C4-2B (cell line): Measurements from ENCODE around the gene KLF15.

Experiments used
- H3K27ac ChIP-seq: fragments of 450-650 bp; 2 replicates; pipeline ENCODE4 v1.5.1; 2017
- ZFX ChIP-seq: fragments of 450-650 bp; IDR thresholded peaks from 2 replicates; pipeline ENCODE4 v1.6.1; 2017
- TF ChIP-seq, protein P1 (sequence below): fragments of 450-650 bp; conservative IDR thresholded peaks from 2 replicates; pipeline ENCODE4 v1.5.1; 2017; ENCODE audit warnings: mild to moderate bottlenecking

KLF15 gene

DNA sequence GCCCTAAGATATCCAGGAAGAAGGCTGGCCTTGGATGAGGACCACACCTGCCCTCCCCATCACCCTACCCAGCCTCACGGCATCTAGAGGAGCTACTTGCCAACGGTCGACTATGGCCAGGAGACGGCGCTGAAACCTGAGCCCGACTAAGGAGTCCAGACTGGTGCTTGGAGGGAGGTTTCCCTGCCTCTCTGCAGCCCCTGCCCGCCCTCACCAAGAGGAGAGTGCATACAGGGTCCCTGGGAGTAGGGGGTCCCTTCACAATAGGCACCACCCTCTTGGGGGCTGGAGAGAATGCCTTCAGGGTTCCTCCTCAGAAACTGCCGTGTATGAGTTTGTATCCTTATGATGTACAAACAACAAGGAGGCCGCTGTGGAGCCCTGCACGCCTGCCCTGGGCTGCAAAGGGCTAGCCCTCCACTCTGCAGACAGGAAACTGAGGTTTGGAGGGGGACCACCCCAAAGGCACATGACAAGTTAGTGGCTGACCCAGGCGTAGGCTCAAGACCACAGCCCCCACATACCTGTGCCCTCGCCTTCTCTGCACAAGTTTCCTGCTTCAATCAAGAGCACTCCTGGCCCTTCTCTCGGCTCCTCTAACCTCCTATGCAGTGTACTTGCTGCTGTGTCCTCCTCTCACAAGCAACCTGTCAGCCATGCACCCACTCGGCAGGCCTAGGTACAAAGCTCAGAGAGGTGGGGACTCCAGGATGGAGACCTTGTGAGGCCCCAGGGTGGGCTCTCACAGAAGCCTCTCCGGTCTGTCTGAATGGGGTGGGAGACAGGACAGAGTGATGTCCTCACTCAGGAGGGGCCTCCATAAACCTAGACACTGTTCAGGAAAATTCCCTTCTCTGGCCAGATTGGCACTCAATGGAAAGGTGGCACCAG is 7.4 kb downstream of the KLF15 start:
- TF ChIP-seq, protein P1, sequence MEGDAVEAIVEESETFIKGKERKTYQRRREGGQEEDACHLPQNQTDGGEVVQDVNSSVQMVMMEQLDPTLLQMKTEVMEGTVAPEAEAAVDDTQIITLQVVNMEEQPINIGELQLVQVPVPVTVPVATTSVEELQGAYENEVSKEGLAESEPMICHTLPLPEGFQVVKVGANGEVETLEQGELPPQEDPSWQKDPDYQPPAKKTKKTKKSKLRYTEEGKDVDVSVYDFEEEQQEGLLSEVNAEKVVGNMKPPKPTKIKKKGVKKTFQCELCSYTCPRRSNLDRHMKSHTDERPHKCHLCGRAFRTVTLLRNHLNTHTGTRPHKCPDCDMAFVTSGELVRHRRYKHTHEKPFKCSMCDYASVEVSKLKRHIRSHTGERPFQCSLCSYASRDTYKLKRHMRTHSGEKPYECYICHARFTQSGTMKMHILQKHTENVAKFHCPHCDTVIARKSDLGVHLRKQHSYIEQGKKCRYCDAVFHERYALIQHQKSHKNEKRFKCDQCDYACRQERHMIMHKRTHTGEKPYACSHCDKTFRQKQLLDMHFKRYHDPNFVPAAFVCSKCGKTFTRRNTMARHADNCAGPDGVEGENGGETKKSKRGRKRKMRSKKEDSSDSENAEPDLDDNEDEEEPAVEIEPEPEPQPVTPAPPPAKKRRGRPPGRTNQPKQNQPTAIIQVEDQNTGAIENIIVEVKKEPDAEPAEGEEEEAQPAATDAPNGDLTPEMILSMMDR, result no peak
- no peak for TF ChIP-seq ZFX
- H3K27ac ChIP-seq, result no peak overlapping the region

DNA sequence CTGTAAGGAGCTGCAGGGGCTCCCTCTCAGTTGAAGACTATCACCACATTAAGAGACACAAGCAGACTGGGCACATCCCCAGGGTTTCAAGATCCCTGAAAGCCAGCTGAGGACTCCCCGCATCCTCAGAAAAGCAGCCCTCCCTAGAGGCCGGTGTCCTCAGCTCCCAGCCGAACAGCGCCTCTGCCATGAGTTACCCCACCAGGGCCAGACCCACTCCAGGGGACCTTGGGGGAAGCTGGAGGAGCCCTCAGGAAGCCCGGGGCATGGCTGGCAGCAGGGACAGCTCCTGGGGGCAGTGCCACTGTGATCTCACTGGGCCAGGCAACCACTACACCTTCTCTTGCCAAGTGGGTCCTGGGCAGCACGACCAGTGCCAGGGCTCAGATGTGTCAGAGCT is 8.1 kb downstream of the KLF15 start:
- TF ChIP-seq ZFX, result no peak
- TF ChIP-seq, protein P1, result no peak
- no peak overlapping the region for H3K27ac ChIP-seq

DNA sequence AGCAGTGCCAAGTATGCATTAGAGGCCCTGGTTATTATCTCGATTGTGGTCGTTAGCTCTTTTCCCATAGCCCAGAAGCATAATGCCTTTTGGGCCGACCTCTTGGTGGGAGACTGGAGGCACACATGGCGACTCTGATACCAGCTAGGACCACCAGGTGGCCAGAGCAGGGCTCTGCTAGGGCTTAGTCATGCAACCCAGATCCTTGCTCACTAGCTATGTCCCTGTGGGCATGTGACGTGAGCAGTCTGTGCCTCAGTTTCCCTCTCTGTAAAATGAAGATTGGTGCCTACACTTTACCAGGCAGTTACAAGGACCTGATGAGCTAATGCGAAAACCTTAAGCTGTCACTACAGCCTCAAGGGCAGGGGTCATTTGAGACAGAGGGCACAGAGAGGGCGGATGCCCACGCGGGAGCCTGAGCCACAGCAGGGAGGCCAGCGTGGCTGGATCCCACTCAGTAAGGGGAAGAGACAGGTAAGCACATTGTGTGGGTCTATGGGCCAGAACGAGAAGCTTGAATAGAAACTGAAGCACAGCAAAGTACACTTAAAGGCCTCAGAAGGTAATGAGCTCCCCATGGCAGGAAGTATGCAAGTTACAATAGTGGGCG is 8.8 kb downstream of the KLF15 start:
- TF ChIP-seq, protein P1, result no peak
- TF ChIP-seq ZFX, result no peak
- H3K27ac ChIP-seq, result no peak overlapping the region

DNA sequence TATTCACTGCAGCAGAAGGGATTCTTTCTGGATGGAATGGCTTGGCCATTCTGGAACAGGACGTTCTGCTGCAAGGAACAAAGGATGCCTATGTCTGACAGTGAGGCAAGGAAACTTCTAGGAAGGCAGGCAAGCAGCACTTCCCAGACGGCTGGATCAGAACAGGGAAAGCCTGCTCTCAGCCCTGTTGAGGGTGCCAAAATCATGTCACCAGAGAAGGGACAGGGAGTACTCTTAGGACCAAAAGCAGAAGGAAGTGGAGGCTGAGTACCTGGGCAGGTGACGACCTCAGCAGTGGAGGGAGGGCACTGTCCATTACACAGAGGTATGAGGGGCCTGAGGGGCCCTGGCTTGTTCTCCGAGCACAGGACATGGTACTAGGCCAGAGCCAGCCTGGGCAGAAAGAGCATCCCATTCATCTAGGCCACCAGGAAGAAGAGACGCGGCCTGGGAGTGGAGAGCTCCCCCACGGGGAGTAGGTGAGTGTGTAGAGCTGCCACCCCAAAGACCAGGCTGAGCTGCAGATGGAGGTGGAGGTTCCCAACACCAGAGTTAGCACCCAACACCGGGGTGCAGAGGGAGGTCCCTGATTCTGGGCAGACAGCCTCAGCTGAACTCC is 9.6 kb downstream of the KLF15 start:
- H3K27ac ChIP-seq, result no peak overlapping the region
- TF ChIP-seq ZFX, result no peak

DNA sequence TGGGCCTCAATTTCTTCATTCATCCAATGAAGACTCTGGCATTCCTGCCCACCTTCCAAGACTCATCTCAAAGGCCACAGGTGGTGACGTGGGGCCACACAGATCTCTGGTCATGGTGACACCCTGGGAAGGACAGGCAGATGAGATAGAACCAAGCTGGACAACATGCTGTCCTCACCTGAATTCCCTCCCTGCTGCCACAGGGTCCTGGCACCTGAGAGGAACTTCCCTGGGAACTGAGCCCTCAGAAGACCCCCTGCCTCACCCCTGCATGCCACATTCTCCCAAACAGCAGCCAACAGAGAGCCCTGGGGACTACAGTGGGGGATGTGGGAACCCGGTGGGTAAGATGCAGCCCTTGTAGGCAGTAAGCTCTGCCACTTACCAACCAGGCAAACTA is 10.7 kb downstream of the KLF15 start:
- no peak overlapping the region for H3K27ac ChIP-seq
- no peak for TF ChIP-seq ZFX
- TF ChIP-seq, protein P1, result no peak

DNA sequence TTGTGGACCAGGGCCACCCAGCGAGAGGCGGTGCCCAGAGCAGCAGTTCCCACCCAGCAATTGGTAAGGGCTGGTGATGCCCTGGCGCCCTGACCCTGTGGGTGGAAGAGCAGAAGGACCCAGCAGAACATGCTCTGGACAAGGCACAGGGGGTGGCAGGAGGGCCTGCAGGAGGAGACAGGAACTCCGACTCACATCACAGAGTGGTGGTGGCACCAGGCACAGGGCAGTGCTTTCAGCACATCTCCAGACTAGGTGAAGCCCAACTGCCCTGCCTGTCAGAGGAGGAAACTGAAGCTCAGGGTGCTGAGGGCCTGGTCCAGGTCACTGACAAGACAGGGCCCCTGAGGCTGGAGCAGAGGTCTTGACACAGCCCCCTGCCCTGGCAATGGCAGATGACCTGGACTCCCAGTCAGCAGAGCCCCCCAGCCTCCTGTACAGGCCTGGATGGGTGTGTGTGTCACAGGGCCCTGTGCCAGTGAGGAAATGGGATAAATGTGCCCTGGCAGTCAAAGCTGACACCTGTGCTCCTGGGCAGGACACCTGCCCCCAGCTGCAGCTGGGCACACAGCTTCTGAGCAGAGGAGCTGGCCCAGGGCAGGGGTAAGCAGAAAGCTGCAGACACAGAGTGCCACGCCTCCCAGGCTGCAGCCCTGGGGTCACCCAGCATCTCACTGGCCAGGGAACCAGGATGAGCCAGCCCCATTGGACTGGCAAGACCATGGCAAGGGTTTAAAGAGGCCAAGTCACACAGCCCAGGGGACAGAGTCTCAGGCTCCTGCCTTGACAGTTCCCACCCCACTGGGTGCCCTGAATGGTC is 11.4 kb downstream of the KLF15 start:
- H3K27ac ChIP-seq, result no peak overlapping the region
- TF ChIP-seq ZFX, result no peak
- TF ChIP-seq, protein P1, result no peak

DNA sequence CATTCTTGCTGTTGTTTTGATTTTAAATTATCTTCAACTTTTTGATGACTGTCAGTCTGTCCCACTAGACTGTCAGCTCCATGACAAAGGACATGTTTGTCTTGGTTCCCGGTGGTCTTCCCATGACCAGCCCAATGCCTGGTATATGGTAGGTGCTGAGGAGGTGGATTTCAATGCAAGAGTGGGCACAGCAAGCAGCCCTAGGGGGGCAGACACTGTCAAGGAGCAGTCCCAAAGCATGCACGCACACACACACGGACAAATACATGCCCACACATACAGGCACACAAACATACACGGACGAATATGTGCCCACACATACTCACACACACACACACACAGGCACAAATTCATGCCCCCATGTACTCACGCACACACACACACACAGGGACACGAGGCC is 12.0 kb downstream of the KLF15 start:
- no peak overlapping the region for H3K27ac ChIP-seq
- no peak for TF ChIP-seq ZFX
- TF ChIP-seq, protein P1, result no peak
